Hematopoietic multipotent progenitor cell treated with erythropoietin and hydrocortisone succinate and interleukin-3 and kit ligand, for 4 days (in vitro differentiated cells): ENCODE measurements around the gene SFXN1.
"Not testable (repeated sequence)": the region's sequence is repeated elsewhere in the genome, so short reads cannot be mapped to it uniquely, and the experiment has no call there.

Experiments
- DNase-seq: peaks from one replicate; pipeline ENCODE4 v3.0.0-alpha.2; 2015

SFXN1 gene, protein sequence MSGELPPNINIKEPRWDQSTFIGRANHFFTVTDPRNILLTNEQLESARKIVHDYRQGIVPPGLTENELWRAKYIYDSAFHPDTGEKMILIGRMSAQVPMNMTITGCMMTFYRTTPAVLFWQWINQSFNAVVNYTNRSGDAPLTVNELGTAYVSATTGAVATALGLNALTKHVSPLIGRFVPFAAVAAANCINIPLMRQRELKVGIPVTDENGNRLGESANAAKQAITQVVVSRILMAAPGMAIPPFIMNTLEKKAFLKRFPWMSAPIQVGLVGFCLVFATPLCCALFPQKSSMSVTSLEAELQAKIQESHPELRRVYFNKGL

DNA sequence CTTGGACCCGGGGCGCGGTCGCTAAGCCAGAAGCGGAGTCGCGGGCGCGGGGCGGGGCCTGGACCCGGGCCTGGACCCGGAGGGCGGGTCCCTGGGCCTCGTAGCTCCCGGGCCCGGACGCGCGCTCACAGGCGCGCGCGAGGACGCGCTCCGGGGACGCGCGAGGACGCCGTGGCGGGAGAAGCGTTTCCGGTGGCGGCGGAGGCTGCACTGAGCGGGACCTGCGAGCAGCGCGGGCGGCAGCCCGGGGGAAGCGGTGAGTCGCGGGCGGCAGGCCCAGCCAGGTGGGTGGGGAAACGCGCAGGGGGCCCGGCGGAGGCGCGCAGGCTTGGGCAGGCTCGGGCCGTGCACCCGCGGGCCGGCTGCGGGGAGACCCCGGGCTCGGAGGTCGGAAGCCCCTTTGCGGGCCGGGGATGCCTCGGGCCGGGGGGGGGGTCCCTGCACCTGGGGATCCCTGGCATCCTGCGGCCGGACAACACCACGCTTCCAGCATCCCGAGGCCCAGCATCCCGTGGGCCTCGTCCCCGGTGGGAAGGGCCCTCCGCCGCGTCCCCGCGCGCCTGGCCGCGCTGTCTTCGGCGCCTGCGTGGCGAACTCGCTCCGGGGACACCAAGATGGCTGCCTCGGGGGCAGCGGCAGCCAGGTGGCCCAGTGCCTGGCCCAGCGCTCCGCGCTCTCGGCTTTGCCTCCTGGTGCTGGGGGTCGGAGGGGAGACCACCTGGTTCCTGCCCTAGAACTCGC lies at the start of gene SFXN1:
Gene SFXN1, plus strand, starts transcription at position 177 of the 741 bp plus-strand sequence. CDS start 13,544 bp downstream, outside the sequence.
- DNase-seq = peak; percentile 88

DNA sequence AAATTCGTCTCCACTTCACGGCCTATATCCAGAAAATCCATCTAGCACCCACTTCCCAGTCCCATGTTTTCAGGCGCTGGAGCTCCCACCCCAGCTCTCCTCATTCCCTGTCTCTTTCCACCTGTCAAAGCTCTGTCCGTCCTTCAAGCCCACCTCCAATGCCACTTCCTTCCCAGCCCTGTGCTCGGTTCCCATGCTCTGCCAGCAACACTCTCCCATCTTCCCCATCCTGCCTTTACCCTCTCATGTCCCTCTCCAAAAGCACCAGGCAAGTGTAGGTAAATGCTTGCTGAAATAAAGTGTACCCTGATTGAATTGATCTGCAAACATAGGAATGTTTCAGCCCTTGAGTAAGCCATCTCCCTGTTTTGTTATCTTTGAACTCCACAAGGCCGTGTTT lies 43.6 kb upstream of the SFXN1 start:
- DNase-seq = no peak

DNA sequence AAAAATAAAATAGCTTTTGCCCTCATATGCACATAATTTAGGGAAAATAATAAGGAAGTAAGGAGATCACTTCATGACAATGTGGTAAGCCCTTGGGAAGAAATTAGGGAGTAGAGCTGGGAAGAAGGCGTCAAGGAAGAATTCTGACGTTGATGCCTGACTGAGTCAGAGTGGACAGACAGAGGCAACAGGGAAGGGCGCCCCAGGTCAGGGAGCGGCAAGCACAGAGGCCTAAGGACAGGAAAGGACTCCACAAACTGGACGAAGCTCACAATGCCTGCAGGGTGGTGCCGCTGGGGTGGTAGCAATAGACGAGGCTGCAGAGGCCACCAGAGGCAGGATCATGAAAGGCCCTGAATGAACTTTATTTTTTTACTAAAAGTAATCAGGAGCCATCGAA lies 42.0 kb upstream of the SFXN1 start:
- no peak for DNase-seq

DNA sequence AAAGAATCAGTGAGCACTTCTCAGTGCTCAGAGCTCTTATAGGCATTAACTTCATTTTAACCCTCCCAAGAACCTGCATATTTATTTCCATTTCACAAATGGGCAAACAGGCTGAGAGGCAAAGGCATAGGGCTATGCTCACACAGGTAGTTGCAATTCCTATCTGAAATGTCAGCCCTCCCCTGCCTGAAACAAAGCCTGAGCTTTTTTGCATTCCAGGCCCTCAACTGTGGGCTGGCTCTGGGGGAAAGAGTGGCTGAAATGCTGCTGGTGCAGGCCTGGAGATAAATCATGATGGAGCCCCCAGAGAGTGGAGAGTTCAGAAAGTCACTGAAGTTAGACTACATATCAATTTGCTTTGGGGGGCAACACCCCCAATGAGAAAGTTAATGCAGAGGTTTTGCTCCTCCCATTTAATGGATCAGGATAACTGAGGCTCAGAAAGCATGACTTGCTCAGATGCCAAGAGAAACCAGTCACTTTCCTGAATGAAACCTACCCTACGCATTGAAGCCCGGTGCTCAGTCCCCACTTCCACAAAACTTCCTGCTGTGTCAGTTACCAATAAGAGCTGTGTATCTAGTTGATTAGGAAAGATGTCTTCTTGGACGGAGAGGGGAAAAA lies 40.0 kb upstream of the SFXN1 start:
- no peak for DNase-seq

DNA sequence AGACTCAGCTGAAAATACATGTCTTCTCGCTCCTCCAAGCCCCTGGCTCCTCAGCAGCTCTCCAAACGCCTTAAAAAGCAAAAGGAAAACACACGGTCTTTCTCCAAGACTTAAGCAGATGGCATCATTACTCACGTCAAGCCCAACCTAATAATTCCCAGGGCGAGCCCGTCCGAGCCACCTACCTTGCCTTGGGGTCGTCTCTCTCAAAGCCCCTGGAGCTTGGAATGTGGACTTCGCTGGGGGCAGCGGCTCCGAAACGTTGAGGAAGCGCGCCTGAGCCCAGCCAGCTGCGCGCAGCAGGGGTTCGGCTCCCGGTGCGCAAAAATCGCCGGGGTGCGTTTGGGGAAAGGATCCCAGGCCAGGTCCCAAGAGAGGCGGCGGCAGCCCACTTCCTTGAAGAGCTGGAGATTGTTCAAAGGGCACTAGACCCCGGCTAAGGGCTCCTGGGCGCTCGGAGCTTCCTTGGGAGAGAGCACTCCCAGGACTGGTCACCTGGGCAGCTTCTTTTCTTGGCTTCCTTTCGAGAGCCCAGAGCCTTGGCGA lies 34.8 kb upstream of the SFXN1 start:
- DNase-seq = no peak

DNA sequence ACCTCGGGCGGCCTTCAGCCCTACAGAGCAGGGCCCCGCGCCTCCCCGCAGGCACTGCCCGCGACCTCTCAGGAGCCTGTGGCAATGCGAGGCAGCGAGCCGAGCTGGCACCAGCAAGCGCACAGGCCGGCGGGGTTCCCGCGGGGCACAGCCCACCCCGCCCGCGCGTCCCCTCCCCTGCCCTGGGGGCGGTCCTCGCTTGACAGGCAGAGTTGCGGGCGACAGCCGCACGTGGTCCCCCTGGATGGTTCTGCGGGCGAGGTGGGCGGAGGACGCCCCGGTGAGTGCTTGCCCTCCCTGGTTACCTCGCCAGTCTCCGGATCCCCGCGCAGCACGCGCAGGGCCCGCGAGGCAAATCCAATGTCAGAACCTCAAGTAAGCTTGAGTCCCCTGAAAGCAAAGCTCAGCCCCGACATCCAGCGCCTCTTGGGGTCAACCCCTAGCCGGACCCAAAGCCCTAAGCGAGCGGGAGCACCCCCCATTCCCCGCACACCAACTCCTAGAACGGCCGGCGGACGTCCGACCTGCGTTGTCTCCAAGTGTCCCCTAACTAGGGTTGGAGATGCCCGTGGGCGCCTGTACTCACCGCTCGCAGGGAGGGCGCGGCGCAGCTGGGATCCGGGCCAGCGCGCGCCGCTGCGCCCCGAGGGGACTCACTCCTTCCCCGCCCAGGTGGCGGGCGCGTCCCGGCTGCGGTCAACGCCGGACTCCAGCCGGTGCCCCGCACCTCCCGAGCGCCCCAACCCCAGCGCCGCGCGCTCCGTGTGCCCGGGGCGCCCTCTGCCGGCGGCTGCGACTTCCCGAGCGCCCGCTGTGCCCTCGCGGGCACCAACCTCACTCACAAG lies 34.1 kb upstream of the SFXN1 start, which contains the start of gene DRD1:
Gene DRD1, minus strand, starts transcription at position 123 of the 845 bp plus-strand sequence. CDS start 1,083 bp downstream, outside the sequence.
- DNase-seq = peak; percentile 61

DNA sequence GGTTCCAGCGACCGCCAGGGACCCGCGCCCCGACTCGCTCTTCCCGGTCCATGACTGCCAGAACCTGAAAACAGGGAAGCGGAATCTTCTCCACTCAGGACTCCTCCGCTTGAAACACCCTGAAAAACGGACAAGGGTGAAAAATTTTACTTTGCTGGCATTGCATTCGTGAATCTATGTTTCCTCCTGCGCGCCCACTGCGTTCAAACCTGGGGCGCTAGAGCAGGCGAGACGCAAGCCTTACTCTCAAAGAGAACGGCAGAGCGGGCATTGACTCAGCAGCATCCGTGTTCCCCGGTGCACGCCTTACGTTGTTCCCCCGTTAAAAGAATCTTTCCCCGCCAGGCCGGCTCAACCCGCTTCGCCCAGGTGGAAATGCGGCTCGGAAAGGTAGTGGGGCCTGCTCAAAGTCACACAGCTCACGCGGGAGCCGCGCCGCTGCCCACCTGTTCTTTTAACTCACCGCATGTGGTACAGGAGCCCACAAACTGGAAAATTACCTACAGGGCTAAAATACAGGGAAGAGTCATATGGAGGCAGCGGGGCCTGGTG lies 33.4 kb upstream of the SFXN1 start:
- DNase-seq = no peak

DNA sequence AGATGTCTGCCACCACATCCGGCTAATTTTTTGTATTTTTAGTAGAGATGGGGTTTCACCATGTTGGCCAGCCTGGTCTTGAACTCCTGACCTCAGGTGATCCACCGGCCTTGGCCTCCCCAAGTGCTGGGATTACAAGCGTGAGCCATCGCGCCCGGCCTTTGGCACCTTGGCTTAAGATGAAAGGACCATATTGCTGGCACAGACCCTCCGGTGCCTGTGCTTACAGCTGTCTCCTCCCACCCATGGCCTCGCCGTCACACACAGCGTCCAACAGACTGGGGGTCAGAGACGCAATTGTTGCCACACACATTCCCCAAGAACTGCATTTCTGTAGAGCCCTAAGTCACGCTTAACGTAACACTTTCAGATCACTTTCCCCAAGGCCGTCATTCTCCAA lies 32.0 kb upstream of the SFXN1 start:
- not testable (repeated sequence) for DNase-seq

DNA sequence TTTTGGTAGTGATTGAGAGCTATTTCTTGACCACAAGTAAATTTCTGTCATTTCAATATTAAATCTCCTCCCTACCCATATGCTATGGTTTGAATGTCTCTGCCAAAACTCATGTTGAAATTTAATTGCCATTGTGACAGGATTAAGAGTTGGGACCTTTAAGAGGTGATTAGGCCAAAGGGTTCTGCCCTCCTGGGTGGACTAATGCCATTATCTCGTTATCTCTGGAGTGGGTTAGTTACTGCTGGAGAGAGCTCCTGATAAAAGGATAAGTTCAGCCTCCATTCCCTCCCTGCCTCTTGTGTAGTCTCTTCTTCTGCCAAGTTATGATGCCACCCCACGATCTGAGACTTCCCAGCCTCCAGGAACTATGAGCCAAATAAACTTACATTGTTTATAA lies 30.8 kb upstream of the SFXN1 start:
- DNase-seq = no peak

DNA sequence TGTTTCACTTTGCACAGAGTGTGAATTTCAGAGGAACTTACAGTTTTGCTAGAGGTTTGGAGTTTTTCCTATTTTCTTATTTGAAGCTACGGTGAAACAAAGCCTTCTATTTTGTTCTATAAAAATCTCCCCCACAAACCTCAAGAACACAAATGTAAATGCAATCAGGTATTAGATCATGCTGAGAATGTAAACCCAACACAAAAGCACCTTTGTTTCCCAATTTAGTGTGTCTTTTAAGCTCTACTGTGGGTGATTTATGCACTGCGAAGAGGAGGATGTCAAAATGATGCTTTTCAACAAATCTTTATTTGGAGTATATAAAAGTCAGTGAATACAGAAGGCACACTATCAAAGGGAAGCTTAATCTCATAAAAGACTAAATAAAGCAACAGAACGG lies 30.1 kb upstream of the SFXN1 start:
- DNase-seq = no peak

DNA sequence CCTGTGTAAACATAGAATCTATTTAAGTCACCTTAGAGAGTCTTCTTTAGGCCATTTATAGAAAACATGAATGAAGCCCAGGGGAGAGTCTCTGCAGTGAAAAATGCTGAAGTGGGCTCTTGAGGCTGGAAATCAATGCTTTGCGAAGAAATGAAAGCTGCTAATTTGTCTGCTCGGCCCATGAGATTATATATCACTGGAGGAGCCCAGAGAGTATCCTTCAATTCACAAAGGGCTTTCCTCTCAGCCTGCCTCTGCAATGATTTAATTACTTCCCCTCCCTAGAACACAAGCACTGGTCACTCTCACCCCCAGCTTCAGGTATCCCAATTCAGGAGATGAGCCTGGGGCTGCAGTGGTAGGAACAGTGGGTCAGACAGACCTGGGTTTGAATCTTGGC lies 26.2 kb upstream of the SFXN1 start:
- DNase-seq = no peak

DNA sequence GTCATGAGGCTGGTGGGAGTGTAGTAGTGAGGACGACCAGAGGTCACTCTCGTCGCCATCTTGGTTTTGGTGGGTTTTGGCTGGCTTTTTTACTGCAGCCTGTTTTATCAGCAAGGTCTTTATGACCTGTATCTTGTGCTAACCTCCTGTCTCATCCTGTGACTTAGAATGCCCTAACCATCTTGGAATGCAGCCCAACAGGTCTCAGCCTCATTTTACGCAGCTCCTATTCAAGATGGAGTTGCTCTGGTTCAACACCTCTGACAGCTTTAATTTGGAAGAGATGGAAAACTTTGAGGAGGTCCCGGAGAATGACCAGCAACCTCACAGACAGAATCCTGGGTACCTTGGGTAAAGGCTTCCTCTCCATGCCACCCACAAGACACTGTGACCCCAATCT lies 24.0 kb upstream of the SFXN1 start:
- not testable (repeated sequence) for DNase-seq

DNA sequence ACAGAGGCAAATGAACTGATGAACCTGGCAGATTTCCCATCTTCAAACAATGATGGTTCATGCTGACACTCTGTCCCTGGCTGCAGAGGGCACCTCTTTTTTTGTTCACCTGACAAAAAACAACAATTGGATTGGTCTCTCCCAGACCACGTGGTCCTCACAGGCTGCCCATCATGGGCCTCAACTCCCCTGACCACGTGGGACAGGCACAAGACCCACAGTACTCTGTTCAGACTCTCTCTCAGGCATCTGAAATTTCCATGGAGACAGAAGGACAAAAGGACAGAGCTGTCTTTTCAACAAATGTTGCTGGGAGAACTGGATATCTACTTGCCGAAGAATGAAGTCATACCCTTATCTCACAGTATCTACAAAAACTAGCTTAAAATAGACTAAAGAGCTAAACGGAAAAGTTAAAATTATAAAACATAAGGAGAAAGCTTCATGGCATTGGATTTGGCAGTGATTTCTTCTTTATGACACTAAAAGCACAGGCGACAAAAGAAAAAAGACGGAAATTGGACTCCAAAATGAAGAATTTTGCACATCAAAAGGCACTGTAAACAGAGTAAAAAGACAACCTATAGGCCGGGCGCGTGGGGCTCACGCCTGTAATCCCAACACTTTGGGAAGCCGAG lies 22.1 kb upstream of the SFXN1 start:
- DNase-seq = no peak

DNA sequence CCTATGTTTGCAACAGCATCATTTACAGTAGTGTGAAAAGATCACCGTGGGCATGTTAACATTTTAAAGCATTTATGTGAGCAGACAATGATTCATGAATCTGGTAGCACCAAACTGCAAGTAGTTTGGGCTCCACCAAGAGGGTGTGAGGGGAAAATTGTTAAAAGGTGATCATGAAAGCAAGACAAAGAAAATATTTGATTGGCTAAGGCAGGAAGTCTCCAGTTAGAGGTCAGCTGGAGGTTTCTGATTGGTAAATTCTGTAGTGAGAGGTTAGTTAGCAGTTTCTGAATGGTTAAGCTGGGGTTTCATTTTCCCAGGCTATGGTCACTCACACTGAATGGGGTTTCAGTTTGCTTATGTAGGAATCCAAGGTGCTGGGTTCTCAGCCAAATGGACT lies 20.9 kb upstream of the SFXN1 start:
- no peak for DNase-seq

DNA sequence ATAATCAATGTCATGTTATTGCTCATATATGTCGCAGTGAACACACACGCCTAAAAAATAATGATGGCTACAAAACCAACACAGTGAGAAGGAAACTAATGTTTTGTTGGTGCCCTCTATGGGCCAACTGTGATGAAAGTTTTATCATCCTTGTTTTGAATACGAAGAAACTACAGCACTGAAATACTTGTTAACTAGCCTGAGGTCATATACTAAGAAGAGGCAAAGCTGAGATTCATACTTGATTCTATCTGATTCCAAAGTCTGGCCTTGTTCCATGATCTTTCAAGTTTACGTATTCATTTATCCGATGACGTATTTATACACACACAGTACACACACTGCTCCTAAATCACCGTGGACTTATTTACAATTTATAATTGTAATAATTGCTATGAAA lies 18.2 kb upstream of the SFXN1 start:
- peak; percentile 32 for DNase-seq

DNA sequence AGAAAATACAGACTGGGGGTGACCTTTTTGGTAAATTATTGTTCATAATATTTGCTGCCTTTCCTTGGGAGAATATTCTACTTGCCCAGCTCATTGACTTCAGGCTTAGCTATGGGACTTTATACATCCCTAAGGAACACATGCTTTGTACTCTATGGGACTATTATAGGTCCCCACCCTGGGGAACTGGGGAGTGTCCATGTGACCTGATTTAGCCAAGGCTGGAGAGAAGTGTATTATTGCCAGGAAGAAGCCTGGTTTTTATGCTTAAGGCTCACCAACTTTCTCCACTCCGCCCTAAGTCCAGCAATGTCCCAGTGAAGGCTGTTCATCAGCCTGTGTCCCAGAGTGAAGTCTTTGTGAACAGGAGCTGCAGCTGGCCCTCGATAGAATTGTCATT lies 17.8 kb upstream of the SFXN1 start:
- no peak for DNase-seq

DNA sequence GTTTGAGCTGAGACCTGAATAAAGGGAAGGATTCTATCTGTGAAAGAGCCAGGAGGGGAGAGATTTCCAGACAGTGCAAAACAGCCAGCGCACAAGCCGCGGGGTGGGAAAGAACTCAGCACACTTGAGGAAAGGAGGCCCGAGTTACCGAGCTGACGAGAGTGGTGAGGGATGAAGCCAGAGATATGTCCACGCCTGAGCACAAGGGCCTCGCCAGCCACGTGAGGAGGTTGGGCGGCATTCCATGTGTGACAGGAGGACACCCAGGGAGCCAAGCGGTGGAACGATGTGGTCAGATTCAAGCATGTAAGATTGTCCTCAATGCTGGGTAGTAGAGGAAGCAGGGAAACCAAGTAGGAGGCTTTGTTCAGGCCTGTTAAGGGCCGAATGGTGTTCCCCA lies 17.0 kb upstream of the SFXN1 start:
- DNase-seq = no peak

DNA sequence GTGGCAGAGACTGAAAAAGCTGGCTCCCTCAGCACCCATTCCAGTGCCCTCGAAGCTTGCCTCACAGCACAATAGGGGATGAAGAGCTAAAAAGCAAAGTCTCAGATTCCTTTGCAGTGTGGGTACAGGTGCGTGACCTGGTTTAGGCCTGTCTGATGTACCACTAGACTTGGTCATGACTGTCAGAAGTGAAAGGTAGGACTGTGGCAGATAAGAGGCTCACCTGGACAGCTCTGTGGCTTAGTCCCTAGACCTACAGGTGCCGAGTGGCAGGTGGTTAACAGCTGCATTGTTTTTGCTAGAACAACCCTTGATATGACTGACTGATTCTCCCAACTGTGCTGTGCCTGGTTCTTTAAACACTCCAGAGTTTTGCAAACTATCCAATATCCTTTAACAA lies 14.7 kb upstream of the SFXN1 start:
- no peak for DNase-seq

DNA sequence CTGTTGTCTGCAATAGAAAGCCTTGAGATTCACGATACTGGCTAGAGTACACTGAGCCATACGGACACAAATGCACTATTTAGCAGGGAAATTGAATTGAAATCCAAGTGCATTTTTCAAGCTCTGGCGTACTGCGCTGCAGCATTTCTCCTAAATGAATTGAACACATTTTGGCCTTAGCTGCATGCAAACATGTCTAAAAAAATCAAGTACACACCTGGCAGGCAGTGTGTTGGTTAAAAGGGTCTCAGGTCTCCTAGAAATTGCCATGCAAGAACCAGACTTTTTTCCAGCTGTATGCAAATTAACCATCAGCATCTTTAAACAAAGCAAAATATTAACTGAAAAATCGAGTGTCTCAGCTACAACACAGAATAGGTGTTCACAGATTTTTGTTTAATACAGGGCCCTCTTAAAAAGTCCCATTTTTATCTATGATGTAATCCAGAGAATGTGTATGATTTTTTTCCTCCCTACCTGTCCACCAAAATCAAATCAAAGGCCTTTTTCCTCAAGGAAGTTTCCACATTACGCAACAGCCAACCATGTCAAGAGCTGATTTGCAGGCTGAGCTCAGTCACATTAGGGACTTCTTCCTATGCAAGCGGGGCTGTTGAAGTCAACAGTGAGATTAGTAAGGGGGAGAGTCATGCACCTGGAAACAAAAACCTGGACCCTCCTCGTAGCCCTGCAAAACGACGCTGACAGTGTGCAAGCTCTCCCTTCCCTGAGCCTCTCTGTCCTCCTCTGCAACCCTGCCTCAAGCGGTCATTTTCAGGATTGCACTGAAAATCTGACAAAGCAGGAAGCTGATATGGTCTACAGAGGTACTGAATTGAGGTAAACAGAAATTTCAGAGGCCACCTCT lies 14.1 kb upstream of the SFXN1 start:
- DNase-seq = peak; percentile 77

DNA sequence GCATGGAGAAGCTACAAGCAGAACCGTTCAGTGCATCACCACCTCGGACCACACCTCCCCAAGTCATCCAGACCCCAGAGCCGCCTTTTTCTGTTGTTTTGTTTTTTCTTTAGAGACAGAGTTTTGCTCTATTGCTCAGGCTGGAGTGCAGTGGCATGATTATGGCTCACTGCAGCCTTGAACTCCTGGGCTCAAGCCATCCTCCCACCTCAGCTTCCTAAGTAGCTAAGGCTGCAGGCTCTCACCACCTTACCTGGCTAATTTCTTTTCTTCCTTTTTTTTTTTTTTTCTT lies 13.5 kb upstream of the SFXN1 start:
- no peak for DNase-seq

DNA sequence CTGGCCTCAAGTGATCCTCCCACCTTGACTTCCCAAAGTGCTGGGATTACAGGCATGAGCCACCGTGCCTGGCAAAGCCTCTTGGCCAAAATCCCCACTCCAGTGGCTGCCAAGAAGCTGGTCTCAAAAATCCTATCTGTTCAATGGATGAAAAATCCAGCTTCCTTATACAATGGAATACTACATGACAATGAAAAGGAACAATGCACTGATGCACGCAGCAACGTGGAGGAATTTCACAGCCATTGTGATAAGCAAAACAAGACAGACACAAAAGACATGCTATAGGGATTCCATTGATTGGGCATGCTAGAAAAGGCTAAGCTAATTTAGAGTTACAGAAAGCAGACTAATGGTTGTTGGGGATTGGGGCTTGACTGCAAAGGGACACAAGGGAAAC lies 13.1 kb upstream of the SFXN1 start:
- no peak for DNase-seq
